GM19193 (cell line): ENCODE measurements around the gene AMH.

ENCODE experiments used
- POLR2A ChIP-seq: IDR thresholded peaks from 4 replicates; pipeline ENCODE4 v1.6.1; 2011; ENCODE audit not compliant: insufficient read depth, insufficient read length; ENCODE audit errors: extremely low read depth

The AMH gene

DNA sequence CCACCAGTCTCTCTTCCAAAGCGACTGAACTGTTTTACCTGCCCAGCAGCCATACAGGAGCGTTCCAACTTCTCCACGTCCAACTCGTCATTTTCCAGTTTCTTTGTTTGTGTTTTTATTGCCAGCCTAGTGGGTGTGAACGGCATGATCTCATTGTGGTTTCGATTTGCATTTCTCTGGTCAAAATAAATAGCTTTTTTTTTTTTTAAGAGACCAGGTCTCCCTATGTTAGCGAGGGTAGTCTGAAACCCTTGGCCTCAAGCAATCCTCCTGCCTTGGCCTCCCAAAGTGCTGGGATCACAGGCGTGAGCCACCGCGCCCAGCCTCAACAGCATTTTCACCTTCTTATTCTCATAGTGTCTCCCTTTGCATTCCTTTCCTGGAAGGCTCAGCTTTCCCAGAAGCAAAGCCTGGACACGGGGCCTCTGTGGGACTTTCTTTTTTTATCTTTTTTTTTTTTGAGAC lies 11.2 kb downstream of the AMH start:
- TF ChIP-seq POLR2A, result no peak

- no peak for TF ChIP-seq POLR2A
Observed at GRCh38 chr19:2261438-2262172, 12.5 kb downstream of the AMH start.

GRCh38 chr19:2266183-2266993 lies 17.3 kb downstream of the AMH start:
- TF ChIP-seq POLR2A, result no peak

DNA sequence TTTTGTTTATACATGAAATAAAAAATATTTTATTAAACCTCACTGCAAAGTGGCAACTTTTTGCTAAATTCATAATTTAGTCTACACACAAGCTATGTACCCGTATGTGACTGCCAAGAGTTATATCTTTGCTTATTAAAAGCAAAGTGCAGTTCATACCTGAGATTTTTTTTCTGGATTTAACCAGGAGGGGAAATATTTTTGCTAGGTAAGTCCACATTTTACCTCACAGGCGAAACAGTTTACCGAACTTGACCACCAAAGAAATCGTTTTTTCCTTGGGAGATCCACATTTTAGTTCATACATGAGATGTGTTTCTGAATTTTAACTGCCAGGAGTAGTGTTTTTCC lies 19.3 kb downstream of the AMH start:
- TF ChIP-seq POLR2A, result no peak

DNA sequence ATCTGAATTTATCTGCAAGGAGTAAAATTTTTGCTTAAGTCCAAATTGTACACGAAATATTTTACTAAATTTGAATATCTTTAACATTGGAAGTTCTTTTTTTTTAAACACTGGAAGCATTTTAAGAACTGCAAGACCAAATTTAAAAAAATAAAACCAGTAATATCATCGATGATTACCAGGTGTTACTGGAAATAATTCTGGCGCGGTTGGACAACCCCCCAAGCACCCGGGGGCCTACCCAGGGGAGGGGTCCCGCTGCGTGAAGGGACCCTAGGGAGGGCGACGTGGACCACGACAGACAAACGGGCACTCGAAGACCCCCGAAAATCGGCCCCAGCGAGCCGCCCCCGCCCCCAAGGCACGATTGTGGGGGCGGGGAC lies 19.7 kb downstream of the AMH start:
- no peak for TF ChIP-seq POLR2A

DNA sequence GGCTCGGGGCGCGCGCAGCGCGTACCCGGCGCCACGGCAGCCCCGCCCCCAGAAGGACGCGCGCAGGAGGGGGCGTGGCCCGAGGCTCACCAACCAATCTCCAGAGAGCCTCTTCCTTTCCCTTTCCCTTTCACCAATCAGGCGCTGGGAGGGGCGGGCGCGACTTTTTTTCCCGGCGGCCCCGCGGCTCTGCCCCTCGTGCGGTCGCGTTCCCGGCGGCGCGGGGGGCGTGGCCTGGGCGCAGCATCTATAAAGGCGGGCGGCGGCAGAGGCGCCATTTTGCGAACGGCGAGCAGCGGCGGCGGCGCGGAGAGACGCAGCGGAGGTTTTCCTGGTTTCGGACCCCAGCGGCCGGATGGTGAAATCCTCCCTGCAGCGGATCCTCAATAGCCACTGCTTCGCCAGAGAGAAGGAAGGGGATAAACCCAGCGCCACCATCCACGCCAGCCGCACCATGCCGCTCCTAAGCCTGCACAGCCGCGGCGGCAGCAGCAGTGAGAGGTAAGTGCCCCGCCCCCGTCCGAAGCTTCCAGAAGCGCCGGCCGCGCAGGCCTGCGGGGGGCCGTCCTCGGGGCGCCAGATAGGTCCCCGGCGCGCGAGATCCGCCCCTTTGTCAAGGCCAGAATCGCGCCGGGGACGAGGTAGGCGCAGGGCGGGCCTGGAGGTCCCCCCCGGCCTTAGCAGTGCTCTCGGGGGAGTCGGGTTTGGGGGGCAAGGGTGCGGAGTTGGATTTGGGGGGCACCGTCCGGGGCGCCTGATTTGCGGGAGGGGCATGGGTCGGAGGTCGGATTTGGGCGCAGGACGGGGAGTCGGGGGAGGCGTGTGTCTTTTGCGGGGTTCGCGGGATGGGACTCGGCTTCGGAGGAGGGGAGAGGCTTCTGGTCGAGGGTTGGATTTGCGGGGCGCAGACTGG lies 20.4 kb downstream of the AMH start:
- TF ChIP-seq POLR2A, result peak; percentile 99

DNA sequence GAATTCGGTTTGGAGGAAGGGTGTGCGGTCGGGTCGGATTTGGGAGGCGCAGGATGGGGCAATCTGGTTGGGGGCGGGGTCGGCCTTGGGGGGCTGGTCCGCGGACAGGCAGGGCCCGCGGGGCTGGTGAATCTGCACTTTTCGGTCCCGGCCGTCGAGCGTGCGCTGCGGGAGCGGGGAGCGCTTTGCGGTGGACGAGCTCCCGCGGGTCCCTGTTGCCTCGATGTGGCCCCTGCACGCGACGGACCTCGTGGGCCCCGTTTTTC lies 21.0 kb downstream of the AMH start:
- TF ChIP-seq POLR2A, result no peak

GRCh38 chr19:2270423-2271233 lies 21.5 kb downstream of the AMH start:
- TF ChIP-seq POLR2A, result peak; percentile 30

- TF ChIP-seq POLR2A, result no peak
Observed at GRCh38 chr19:2271234-2272103, 22.3 kb downstream of the AMH start.

DNA sequence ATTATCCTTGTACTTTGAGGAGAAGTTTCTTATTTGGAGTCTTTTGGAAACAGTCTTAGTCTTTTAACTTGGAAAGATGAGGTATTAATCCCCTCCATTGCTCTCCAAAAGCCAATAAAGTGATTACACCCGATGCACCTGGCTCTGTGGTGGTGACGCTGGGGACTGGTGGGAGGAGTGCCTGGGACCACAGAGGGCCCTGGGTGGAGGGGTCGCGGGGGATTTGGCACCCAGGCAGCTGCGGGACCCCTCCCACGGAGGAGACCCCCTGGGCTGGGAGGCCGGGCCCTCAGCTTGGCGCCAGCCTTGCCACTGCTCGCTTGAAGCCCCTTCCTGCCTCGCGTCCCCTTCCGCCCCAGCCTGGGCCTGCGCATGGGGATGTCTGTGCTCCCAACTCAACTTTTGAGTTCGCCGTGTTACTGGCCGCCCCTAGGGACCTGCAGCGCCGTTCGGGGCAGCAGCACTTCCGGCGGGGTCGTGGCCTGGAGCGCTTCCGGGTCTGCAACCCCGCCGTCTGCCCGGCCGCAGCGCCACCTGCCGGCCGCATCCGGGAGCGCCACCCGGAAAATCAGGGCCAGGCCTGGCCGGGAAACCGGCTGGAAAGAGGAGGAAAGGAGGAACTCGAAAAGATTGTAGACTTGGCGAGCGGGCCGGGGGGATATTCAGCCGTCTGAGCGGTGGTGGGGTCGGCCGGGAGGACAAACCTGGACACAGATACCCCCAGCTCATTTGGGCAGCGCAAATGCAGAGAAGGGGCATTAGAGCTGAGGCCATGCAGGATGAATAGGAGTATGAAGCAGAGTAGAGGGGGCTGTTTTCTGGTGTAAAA lies 24.4 kb downstream of the AMH start:
- TF ChIP-seq POLR2A, result peak; percentile 40

GRCh38 chr19:2274185-2274711 lies 25.1 kb downstream of the AMH start:
- TF ChIP-seq POLR2A, result no peak

GRCh38 chr19:2274931-2275535 lies 25.9 kb downstream of the AMH start:
- no peak for TF ChIP-seq POLR2A
